ENCODE data around the gene ACSM5. TPM values are rescaled to one million over a fixed set of nuclear protein-coding genes. Genes with fewer than 3 reads are reported as not detected.

ACSM5 gene
- polyA plus RNA-seq, 1 experiment = not detected

- H3K27ac ChIP-seq (ENCODE audit: low read depth, low read length) = no peak overlapping the region
- ChIA-PET POLR2A (no interaction called here), CTCF (interaction anchor here (3.6 kb wide), 1 partner anchor 465 kb away, joined by 14 read pairs; no protein-coding TSS in a partner anchor)
- no peak for DNase-seq (ENCODE audit: low read depth, low spot score)
- H3K27me3 ChIP-seq (ENCODE audit: control insufficient read depth, insufficient read depth, low read length) = no peaks in the 10 kb centered on the region
- TF ChIP-seq CTCF (IDR thresholded peaks at IDR 0.05; ENCODE audit: low read depth, low read length) = no peak
- no peak overlapping the region for H3K4me3 ChIP-seq (ENCODE audit: low read depth, low read length)
- H3K9me3 ChIP-seq (ENCODE audit: control insufficient read depth, insufficient read depth, low read length) = peaks cover 3% of the 10 kb centered on the region; the same call in 1 of the 2 replicates
Observed at GRCh38 chr16:20372701-20373100, 36.6 kb upstream of the ACSM5 start.

GRCh38 chr16:20377181-20377580 is 32.2 kb upstream of the ACSM5 start:
- no peak for DNase-seq (ENCODE audit: low read depth, low spot score)
- H3K9me3 ChIP-seq (ENCODE audit: control insufficient read depth, insufficient read depth, low read length) = no peaks in the 10 kb centered on the region
- no peak overlapping the region for H3K4me3 ChIP-seq (ENCODE audit: low read depth, low read length)
- ChIA-PET POLR2A (no interaction called here), CTCF (interaction anchor here (0.6 to 1.5 kb wide), 3 partner anchors 8 to 470 kb away, joined by 3 to 9 read pairs (median 6); no protein-coding TSS in a partner anchor)
- H3K27me3 ChIP-seq (ENCODE audit: control insufficient read depth, insufficient read depth, low read length) = no peaks in the 10 kb centered on the region
- H3K27ac ChIP-seq (ENCODE audit: low read depth, low read length) = no peak overlapping the region
- TF ChIP-seq CTCF (IDR thresholded peaks at IDR 0.05; ENCODE audit: low read depth, low read length) = no peak

- ChIA-PET CTCF (interaction anchor here (11.0 kb wide), 1 partner anchor 474 kb away, joined by 405 read pairs; no protein-coding TSS in a partner anchor), POLR2A (no interaction called here)
- TF ChIP-seq CTCF (IDR thresholded peaks at IDR 0.05; ENCODE audit: low read depth, low read length) = no peak
- Histone ChIP-seq H3K4me3 (ENCODE audit: low read depth, low read length) (no peak overlapping the region), H3K27me3 (ENCODE audit: control insufficient read depth, insufficient read depth, low read length) (no peaks in the 10 kb centered on the region), H3K9me3 (ENCODE audit: control insufficient read depth, insufficient read depth, low read length) (no peaks in the 10 kb centered on the region), H3K27ac (ENCODE audit: low read depth, low read length) (no peak overlapping the region)
- no peak for DNase-seq (ENCODE audit: low read depth, low spot score)
Observed at GRCh38 chr16:20380782-20381181, 28.6 kb upstream of the ACSM5 start.

GRCh38 chr16:20382202-20382948 is 27.0 kb upstream of the ACSM5 start:
- POLR2A ChIA-PET = no interaction called here
- H3K27ac ChIP-seq (ENCODE audit: low read depth, low read length) = no peak overlapping the region
- no peak for TF ChIP-seq CTCF (IDR thresholded peaks at IDR 0.05; ENCODE audit: low read depth, low read length)
- no peaks in the 10 kb centered on the region for H3K27me3 ChIP-seq (ENCODE audit: control insufficient read depth, insufficient read depth, low read length)
- DNase-seq (ENCODE audit: low read depth, low spot score) = no peak
- H3K4me3 ChIP-seq (ENCODE audit: low read depth, low read length) = no peak overlapping the region
- CTCF ChIA-PET = interaction anchor here (1.6 to 11.0 kb wide), 4 partner anchors 449 to 480 kb away, joined by 3 to 405 read pairs (median 10); no protein-coding TSS in a partner anchor
- H3K9me3 ChIP-seq (ENCODE audit: control insufficient read depth, insufficient read depth, low read length) = no peaks in the 10 kb centered on the region
